GM12873 (cell line): ENCODE data around the gene THBS4.

Experiments used
- TF ChIP-seq, protein P1 (sequence below): IDR thresholded peaks from 2 replicates; pipeline ENCODE4 v1.5.1; 2012; ENCODE audit warnings: low read depth, mild to moderate bottlenecking, moderate library complexity, low read length, control low read depth; ENCODE audit not compliant: insufficient read depth; ENCODE audit errors: missing control alignments

THBS4 gene

DNA sequence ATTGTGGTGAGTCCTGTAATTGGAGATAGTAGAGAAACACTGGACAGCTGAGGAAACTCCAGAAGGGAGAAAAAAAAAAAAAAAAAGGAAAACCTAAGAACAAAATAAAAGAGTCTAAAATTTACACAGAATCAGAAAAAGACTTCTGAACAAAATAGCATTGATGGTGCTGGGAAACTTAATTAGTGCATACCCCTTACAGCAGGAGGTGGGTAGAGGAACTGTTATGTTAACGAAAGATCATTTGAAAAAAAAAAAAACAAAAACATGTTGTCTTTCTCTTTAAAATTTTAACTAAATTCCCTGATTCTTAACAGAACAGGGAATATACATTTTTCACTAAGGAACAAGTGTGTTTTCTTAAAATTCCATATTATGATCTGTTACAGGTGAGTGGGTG lies 32.5 kb upstream of the THBS4 start:
- TF ChIP-seq, protein P1, sequence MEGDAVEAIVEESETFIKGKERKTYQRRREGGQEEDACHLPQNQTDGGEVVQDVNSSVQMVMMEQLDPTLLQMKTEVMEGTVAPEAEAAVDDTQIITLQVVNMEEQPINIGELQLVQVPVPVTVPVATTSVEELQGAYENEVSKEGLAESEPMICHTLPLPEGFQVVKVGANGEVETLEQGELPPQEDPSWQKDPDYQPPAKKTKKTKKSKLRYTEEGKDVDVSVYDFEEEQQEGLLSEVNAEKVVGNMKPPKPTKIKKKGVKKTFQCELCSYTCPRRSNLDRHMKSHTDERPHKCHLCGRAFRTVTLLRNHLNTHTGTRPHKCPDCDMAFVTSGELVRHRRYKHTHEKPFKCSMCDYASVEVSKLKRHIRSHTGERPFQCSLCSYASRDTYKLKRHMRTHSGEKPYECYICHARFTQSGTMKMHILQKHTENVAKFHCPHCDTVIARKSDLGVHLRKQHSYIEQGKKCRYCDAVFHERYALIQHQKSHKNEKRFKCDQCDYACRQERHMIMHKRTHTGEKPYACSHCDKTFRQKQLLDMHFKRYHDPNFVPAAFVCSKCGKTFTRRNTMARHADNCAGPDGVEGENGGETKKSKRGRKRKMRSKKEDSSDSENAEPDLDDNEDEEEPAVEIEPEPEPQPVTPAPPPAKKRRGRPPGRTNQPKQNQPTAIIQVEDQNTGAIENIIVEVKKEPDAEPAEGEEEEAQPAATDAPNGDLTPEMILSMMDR = no peak

DNA sequence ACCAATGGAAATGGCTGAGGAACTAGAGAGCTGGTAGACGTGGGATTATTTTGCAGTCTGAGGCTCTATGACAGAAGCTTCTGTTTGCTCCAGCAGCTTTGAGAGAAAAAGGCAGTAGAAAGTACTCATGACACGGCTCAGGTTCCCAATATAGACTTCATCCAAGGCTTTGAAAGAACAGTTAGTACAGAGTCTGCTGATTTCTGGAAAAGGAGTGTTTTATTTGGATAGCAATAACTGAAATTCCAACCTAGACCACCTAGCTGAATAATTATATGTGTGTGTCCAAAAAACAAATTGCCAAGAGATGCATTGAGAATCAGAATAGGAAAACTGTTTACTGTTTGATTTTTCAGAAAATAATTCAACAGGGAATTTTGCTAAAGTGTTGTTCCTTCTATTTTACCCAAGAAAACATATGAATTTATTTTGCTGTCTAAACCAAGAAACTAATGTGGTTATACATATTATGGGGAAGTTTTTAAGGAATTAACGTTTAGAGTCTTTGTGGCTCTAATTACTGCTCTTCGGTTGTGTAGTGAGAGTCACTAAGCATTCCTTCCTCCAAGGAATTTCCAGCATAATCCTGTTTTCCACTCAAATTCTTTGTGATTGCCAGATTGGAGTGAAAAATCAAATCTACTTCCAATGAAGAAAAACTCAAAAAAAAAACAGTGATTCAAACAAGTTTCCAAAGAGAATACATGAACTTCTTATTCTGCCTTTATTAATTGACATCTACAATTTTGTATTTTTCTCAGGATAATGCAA lies 26.0 kb upstream of the THBS4 start:
- TF ChIP-seq, protein P1 = no peak

DNA sequence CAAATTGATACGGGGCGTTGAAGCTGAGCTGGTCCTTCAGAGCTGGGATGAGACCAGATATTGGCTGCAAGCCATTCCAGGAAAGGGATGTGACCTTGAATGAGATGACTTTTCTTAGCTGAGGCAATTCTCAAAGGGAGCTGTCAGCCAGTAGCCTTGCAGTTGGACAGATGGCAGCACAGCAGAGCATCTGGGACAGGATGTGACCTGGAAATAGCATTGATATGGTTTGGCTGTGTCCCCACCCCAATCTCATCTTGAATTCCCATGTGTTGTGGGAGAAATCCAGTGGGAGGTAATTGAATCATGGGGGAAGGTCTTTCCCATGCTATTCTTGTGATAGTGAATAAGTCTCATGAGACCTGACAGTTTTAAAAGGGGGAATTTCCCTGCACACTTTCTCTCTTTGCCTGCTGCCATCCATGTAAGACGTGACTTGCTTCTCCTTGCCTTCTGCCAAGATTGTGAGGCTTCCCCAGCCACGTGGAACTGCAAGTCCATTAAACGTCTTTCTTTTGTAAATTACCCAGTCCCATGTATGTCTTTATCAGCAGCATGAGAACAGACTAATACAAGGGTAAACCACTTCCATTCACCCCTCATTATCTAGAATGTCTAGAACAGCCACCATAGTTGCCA lies 24.3 kb upstream of the THBS4 start:
- TF ChIP-seq, protein P1 = no peak

DNA sequence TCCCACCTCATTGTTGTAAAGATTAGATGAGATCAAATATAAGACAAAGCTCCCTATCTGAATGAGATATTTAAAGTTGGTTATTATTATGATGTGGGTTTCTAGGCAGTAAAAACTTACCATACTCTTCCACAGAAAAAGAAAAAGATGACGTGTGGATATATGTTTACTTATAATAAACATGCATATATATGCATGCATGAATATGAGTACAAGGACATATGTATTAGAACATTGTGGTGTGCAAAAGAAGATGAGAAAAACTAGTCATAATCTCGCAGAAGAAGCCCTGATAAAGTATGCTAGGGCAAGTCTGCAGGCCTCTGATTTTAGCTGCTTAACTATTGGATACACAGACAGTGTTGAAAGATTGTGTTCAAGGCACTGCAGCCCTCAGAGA lies 10.1 kb upstream of the THBS4 start:
- TF ChIP-seq, protein P1 = no peak

DNA sequence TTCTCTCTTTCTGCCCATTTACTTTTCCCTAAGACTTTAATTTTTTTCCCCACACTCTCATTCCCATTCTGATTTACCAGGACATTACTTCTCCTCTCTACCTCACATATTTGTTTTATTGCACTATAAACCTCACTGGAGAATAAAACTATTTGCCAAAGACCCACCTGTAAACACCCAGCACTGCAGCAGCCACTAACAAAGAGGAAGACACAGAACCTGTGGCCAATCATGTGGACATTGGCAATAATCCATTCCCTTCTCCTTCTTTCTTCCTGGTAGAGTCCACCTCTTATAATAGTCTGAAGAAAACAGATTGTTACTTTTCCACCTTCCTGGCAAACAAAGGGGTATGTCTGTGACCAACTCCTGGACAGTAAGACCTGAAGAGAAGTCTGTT lies 8.3 kb upstream of the THBS4 start:
- TF ChIP-seq, protein P1 = no peak

DNA sequence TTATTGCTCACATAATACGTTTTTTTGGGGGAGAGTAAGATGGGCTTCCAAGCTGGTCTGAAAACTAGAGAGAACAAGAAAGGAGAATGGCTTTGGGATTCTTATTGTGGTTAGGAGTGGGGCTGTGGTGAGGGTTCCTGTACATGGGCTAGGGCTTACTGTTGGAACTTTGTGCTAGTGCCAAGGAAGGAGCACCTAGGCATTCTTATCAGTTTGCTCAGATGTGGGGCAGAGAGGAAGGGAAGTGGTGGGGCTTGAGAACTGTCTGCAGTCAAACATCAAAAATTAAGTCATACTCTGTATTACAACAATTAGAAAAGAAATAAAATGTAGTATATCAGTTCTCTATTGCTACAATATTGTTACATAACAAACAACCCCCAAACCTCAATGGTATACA lies 4.0 kb upstream of the THBS4 start:
- TF ChIP-seq, protein P1 = no peak

DNA sequence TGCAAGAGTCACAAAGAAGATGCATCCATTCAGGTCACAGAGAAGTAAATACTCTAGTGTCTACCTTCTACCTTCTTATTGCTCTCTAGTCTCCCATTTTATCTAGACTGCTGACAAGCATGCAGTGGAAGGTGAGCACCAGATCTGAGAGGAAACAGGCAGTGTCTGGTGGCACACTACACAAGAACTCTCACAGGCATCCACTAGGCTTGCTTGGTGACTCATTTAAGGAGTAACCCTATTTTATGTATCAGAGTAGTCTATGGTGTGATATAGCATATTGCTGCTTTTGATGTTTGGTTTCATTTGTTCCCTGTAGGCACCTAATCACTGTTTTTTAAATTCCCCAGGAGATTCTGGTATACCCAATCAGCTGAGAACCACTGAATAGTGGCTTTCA lies 1.6 kb upstream of the THBS4 start:
- TF ChIP-seq, protein P1 = no peak
